Nephron progenitor cell (in vitro differentiated cells): ENCODE results near the gene GPR176.

Experiments
- DNase-seq: peaks from one replicate; pipeline ENCODE4 v3.0.0; 2021
- H3K27ac Mint-ChIP-seq: 2 replicates; pipeline ENCODE4 v1.8.0; 2021; ENCODE audit warnings: mild to moderate bottlenecking, moderate library complexity, mixed read lengths
- H3K27me3 Mint-ChIP-seq: 2 replicates; pipeline ENCODE4 v1.8.0; 2021; ENCODE audit warnings: mild to moderate bottlenecking, low read depth, mixed read lengths; ENCODE audit not compliant: poor library complexity
- H3K36me3 Mint-ChIP-seq: 2 replicates; pipeline ENCODE4 v1.8.0; 2021; ENCODE audit warnings: low read depth, mixed read lengths
- H3K4me1 Mint-ChIP-seq: 2 replicates; pipeline ENCODE4 v1.8.0; 2021; ENCODE audit warnings: mixed read lengths
- H3K4me3 Mint-ChIP-seq: 2 replicates; pipeline ENCODE4 v1.8.0; 2021; ENCODE audit warnings: mild to moderate bottlenecking, moderate library complexity, mixed read lengths
- H3K9me3 Mint-ChIP-seq: 2 replicates; pipeline ENCODE4 v1.8.0; 2021; ENCODE audit warnings: mild to moderate bottlenecking, moderate library complexity, mixed read lengths
- TF ChIP-seq, protein P1 (sequence below): fragments of 200-600 bp; sonication (generic); IDR thresholded peaks from 2 replicates; pipeline ENCODE4 v1.5.0; 2021; ENCODE audit warnings: antibody characterized with exemption

The GPR176 gene

DNA sequence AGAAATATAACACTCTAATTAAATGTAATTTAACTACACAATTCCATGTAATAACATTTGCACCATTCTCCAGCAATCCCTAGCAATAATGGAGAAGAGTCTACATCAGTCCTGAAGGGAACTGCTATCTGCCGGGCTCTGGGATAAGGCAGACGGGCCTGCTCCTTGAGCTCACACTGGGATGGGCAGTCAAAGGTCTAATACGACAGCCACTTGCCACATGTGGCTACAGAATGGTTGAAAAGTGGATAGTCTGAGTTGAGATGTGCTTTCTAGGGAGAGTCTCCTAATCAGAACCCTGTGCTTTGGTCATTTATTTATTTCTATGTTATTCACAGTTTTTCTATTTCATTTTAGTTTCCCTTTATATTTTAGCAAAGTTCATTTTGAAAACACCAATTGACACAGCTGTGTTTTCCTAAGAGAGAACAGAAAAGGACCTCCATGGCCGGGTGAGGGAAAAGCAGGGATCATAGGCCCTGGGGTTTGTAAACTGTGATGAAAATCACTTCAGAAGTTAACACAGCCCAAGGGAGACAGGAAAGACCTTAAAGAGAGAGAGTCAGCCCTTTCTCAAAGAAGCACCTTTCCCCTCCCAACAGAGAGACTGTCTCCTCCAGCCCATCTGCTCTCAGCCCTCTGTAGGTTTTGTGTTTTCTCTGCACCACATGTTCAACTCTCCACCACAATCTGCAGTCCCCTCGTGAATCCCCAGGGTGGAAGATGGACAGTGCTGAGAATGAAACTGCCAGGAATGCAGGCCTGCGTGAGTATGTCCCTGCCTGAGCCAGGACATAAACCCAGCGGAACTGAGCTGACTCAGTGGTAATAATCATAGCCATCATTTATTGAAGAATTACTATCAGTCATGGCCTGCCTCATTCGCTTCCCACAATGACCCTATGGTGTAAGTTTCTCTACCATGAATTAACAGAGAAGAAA, 149.0 kb downstream of the GPR176 start:
- TF ChIP-seq, protein P1, sequence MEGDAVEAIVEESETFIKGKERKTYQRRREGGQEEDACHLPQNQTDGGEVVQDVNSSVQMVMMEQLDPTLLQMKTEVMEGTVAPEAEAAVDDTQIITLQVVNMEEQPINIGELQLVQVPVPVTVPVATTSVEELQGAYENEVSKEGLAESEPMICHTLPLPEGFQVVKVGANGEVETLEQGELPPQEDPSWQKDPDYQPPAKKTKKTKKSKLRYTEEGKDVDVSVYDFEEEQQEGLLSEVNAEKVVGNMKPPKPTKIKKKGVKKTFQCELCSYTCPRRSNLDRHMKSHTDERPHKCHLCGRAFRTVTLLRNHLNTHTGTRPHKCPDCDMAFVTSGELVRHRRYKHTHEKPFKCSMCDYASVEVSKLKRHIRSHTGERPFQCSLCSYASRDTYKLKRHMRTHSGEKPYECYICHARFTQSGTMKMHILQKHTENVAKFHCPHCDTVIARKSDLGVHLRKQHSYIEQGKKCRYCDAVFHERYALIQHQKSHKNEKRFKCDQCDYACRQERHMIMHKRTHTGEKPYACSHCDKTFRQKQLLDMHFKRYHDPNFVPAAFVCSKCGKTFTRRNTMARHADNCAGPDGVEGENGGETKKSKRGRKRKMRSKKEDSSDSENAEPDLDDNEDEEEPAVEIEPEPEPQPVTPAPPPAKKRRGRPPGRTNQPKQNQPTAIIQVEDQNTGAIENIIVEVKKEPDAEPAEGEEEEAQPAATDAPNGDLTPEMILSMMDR: no peak
- H3K27ac Mint-ChIP-seq: peak overlapping the region; percentile 92
- peaks cover 28% of the 10 kb centered on the region for H3K9me3 Mint-ChIP-seq
- H3K4me1 Mint-ChIP-seq: peaks cover 20% of the 10 kb centered on the region
- peaks cover 9% of the 10 kb centered on the region for H3K27me3 Mint-ChIP-seq
- peaks cover 16% of the 10 kb centered on the region for H3K36me3 Mint-ChIP-seq
- DNase-seq: no peak
- H3K4me3 Mint-ChIP-seq: no peak overlapping the region

DNA sequence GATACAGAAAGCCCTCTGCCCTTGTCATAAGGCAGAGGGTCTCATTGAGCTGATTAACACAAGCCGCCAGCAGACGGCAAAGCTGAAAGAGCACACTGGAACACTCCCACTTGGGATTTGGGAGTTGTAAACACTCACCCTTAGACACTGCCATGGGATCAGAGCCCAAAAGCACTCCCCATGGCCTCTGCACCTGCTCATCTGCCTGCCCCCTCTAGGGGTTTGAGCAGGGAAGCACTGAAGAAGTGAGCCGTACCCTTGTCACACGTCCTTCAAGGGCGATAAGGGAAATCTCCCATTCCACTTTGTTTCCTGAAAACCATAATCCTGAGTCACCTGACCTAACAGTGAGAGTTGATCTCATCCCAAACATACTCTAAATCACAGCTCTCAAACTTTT, 152.1 kb downstream of the GPR176 start:
- H3K4me1 Mint-ChIP-seq: peaks cover 16% of the 10 kb centered on the region

DNA sequence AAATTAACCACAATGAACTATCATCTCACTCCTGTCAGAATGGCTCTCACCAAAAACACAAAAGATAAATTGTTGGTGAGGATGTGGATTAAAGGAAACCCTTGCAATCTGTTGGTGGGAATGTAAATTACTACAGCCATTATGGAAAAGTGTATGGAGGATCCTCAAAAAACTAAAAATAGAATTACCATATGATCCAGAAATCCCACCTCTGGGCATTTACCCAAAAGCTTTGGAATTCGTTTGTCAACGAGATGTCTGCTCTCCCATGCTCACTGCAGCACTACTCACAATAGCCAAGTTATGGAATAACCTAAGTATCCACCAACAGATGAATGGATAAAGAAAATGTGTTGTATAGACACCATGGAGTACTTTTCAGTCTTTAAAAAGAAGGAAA, 159.1 kb downstream of the GPR176 start:
- no peaks in the 10 kb centered on the region for H3K27me3 Mint-ChIP-seq
- H3K9me3 Mint-ChIP-seq: no peaks in the 10 kb centered on the region
- no peak overlapping the region for H3K27ac Mint-ChIP-seq
- DNase-seq: no peak
- H3K4me1 Mint-ChIP-seq: no peaks in the 10 kb centered on the region
- H3K36me3 Mint-ChIP-seq: peaks cover 4% of the 10 kb centered on the region
- TF ChIP-seq, protein P1: no peak
- H3K4me3 Mint-ChIP-seq: no peak overlapping the region

More for the DNA sequence above, 152.1 kb downstream of the GPR176 start:
- Mint-ChIP-seq H3K4me3 (no peak overlapping the region), H3K36me3 (peaks cover 10% of the 10 kb centered on the region), H3K27ac (no peak overlapping the region), H3K27me3 (peaks cover 6% of the 10 kb centered on the region), H3K9me3 (peaks cover 23% of the 10 kb centered on the region)
- TF ChIP-seq, protein P1: no peak
- DNase-seq: no peak

DNA sequence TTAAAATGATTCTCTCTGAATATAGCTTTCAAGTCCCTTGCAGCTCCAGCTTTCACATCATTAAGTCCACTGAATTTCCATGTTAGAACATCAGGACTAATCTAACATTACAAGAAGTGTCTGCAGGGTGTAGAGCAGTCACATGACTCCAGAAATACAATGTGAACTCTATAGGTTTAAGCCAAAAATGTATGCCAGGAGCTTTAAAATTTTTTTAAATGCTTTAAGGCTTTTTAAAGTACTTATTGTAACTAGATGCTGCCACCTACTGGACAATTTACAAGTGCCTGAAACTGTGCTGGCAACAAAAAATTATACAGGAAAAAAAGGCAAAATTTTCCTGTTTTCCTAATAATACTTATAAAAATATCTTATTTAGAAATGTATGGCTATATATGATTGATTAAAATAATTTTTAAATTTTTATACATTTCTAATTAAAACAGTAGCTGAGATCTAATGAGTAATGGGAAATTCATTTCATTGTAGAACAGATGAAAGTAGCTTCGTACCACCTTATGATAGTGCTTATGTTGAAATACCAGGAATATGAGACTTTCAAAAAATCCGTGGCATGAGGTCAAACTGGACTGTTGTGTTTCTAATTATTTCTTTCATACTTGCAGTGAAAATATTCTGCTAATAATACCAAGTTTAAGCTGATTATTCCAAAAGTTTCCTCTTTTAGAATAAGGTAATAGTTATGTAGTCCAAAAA, 163.1 kb downstream of the GPR176 start:
- DNase-seq: peak; percentile 23
- H3K4me1 Mint-ChIP-seq: no peaks in the 10 kb centered on the region
- H3K27me3 Mint-ChIP-seq: no peaks in the 10 kb centered on the region
- no peak overlapping the region for H3K4me3 Mint-ChIP-seq
- H3K27ac Mint-ChIP-seq: no peak overlapping the region
- TF ChIP-seq, protein P1: peak; percentile 89
- H3K9me3 Mint-ChIP-seq: no peaks in the 10 kb centered on the region
- H3K36me3 Mint-ChIP-seq: no peaks in the 10 kb centered on the region

DNA sequence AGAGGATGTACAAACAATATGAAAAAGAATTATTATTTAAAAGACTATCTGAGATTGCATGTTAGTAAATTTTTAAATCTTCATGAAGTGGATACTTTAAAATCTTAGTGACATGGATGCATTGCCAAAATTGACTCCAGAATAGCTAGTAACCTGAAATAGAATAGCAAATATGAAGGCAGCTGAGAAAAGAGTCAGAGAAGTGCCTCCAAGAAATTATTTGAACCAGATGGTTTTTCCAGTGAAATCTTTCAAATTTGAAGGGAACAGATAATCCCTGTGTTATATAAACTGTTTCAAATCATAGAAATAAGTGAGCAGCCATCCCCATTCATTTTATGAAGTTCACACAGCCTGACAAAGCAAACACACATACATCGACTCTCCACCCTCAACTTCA, 167.1 kb downstream of the GPR176 start:
- H3K27me3 Mint-ChIP-seq: no peaks in the 10 kb centered on the region
- no peak overlapping the region for H3K4me3 Mint-ChIP-seq
- DNase-seq: no peak
- H3K9me3 Mint-ChIP-seq: peaks cover 11% of the 10 kb centered on the region
- peaks cover 5% of the 10 kb centered on the region for H3K36me3 Mint-ChIP-seq
- TF ChIP-seq, protein P1: no peak
- H3K4me1 Mint-ChIP-seq: no peaks in the 10 kb centered on the region
- H3K27ac Mint-ChIP-seq: no peak overlapping the region
